EH (cell line): ENCODE results near the gene NCS1.
A peak's percentile ranks its signal among the peaks of the same experiment; 100 is the strongest.

Experiments
- DNase-seq: peaks from one replicate; pipeline ENCODE4 v3.0.0-alpha.2; 2015; ENCODE audit warnings: low read depth

The NCS1 gene

GRCh38 chr9:130147910-130148309 is 24.3 kb upstream of the NCS1 start:
- no peak for DNase-seq

GRCh38 chr9:130149031-130149430 is 23.2 kb upstream of the NCS1 start:
- DNase-seq, result no peak

- no peak for DNase-seq
Observed at GRCh38 chr9:130149654-130150286, 22.4 kb upstream of the NCS1 start.

GRCh38 chr9:130150779-130151382 is 21.3 kb upstream of the NCS1 start:
- peak; percentile 78 for DNase-seq

- DNase-seq, result no peak
Observed at GRCh38 chr9:130154816-130155215, 17.4 kb upstream of the NCS1 start.

GRCh38 chr9:130155647-130156046 is 16.6 kb upstream of the NCS1 start:
- DNase-seq, result no peak

GRCh38 chr9:130156672-130157071 is 15.5 kb upstream of the NCS1 start:
- DNase-seq, result peak; percentile 27

GRCh38 chr9:130157079-130157478 is 15.1 kb upstream of the NCS1 start:
- DNase-seq, result peak; percentile 23

GRCh38 chr9:130158001-130158400 is 14.2 kb upstream of the NCS1 start:
- no peak for DNase-seq

GRCh38 chr9:130159057-130159456 is 13.1 kb upstream of the NCS1 start:
- no peak for DNase-seq

- no peak for DNase-seq
Observed at GRCh38 chr9:130159915-130160670, 12.1 kb upstream of the NCS1 start.

GRCh38 chr9:130160862-130161470 is 11.2 kb upstream of the NCS1 start:
- DNase-seq, result no peak

- no peak for DNase-seq
Observed at GRCh38 chr9:130165579-130165978, 6.6 kb upstream of the NCS1 start.

GRCh38 chr9:130166399-130166798 is 5.8 kb upstream of the NCS1 start:
- no peak for DNase-seq

GRCh38 chr9:130167927-130168326 is 4.3 kb upstream of the NCS1 start:
- DNase-seq, result no peak

- DNase-seq, result no peak
Observed at GRCh38 chr9:130171226-130172148, 717 bp upstream of the NCS1 start.

GRCh38 chr9:130172858-130173665 is 858 bp downstream of the NCS1 start:
- DNase-seq, result peak; percentile 54

- DNase-seq, result peak; percentile 44
Observed at GRCh38 chr9:130173666-130173983, 1.4 kb downstream of the NCS1 start.

- no peak for DNase-seq
Observed at GRCh38 chr9:130174025-130174424, 1.8 kb downstream of the NCS1 start.

- no peak for DNase-seq
Observed at GRCh38 chr9:130174920-130175321, 2.7 kb downstream of the NCS1 start.

- DNase-seq, result no peak
Observed at GRCh38 chr9:130175355-130175754, 3.2 kb downstream of the NCS1 start.
